GM23248 (cell line): Measurements from ENCODE around the gene ADCY2.

Source experiments
- EZH2 ChIP-seq: fragments of 200-600 bp; sonication (generic); IDR thresholded peaks from 2 replicates; pipeline ENCODE4 v1.6.1; 2018; ENCODE audit warnings: antibody characterized with exemption, mild to moderate bottlenecking; ENCODE audit not compliant: insufficient read depth, poor library complexity, severe bottlenecking
- EZH2phosphoT487 ChIP-seq: fragments of 200-600 bp; sonication (generic); IDR thresholded peaks from 2 replicates; pipeline ENCODE4 v1.6.1; 2018; ENCODE audit warnings: antibody characterized with exemption, moderate library complexity, mild to moderate bottlenecking, low read depth; ENCODE audit not compliant: insufficient read depth

DNA sequence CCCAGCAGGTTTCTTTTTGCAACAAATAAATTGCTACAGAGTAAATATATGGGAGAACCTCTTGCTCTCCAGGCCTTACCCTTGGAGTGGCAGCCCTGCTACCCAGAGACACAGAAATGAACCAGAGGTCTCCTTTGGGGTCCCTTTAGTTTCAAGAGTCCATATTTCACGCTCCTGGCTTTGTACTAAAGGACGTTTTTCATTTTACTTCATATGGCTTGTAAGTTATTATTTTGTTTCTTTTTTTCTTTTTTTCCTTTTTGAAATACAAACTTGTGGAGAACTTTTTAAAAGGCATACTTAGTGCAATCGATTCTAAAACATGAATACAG is 3.3 kb upstream of the ADCY2 start:
- TF ChIP-seq EZH2phosphoT487 (no peak), EZH2 (no peak)
